GM10248 (cell line): ENCODE measurements around the gene GRK4.
"Not testable (repeated sequence)": the region's sequence is repeated elsewhere in the genome, so short reads cannot be mapped to it uniquely, and the experiment has no call there.

Experiments
- CTCF ChIA-PET: fragments of 300-600 bp; sonication (Branson Sonifier 250); formaldehyde crosslinking; extraction: SDS; loops from one replicate; lab custom pipeline; 2021; ENCODE audit warnings: antibody characterized with exemption; lab: Yijun Ruan, JAX
- POLR2A ChIA-PET: fragments of 350-650 bp; sonication (Branson Sonifier 250); formaldehyde crosslinking; extraction: SDS; loops from one replicate; lab custom pipeline; 2020; ENCODE audit warnings: antibody characterized with exemption; lab: Yijun Ruan, JAX
- DNase-seq: peaks from one replicate; pipeline ENCODE4 v3.0.0; 2012; ENCODE audit errors: extremely low spot score
- CTCF ChIP-seq: IDR thresholded peaks from 2 replicates; pipeline ENCODE4 v1.5.1; 2012; ENCODE audit warnings: mild to moderate bottlenecking, low read depth; ENCODE audit errors: extremely low read depth, missing control alignments, control extremely low read depth

The GRK4 gene

GRCh38 chr4:2963175-2963965, at the start of gene GRK4, which contains the start of gene NOP14:
TSS of gene GRK4 (plus strand) at chr4:2963571. CDS start at chr4:2964071, 500 bp downstream.
TSS of gene NOP14 (minus strand) at chr4:2963406. CDS start at chr4:2963319, 87 bp downstream.
- POLR2A ChIA-PET = interaction anchor here (0.7 to 1.8 kb wide), 7 partner anchors 10 to 422 kb away, joined by 3 to 6 read pairs (median 4); no protein-coding TSS in a partner anchor
- peak; percentile 12 for TF ChIP-seq CTCF
- DNase-seq = peak; percentile 98
- CTCF ChIA-PET = interaction anchor here (0.9 to 8.1 kb wide), 18 partner anchors 8 to 544 kb away, joined by 3 to 84 read pairs (median 4); partner anchors contain the start of gene CFAP99

GRCh38 chr4:2914256-2915126, 48.9 kb upstream of the GRK4 start:
- POLR2A ChIA-PET = no interaction called here
- DNase-seq = no peak
- TF ChIP-seq CTCF = no peak

GRCh38 chr4:2915789-2916188, 47.6 kb upstream of the GRK4 start:
- CTCF ChIA-PET = interaction anchor here (1.6 kb wide), 1 partner anchor 9 kb away, joined by 4 read pairs; no protein-coding TSS in a partner anchor
- POLR2A ChIA-PET = no interaction called here
- no peak for TF ChIP-seq CTCF
- no peak for DNase-seq

More at GRCh38 chr4:2914256-2915126, 48.9 kb upstream of the GRK4 start:
- CTCF ChIA-PET = interaction anchor here (0.9 to 1.6 kb wide), 6 partner anchors 8 to 39 kb away, joined by 3 to 5 read pairs (median 3); no protein-coding TSS in a partner anchor

- CTCF ChIA-PET, DNase-seq, POLR2A ChIA-PET: not testable (repeated sequence)
Measured at GRCh38 chr4:2916696-2917095, 46.7 kb upstream of the GRK4 start.

GRCh38 chr4:2918300-2918699, 45.1 kb upstream of the GRK4 start:
- POLR2A ChIA-PET = interaction anchor here (1.5 kb wide), 1 partner anchor 17 kb away, joined by 10 read pairs; no protein-coding TSS in a partner anchor
- DNase-seq, CTCF ChIA-PET: not testable (repeated sequence)

GRCh38 chr4:2918714-2919113, 44.7 kb upstream of the GRK4 start:
- CTCF ChIA-PET = interaction anchor here (0.8 kb wide), 1 partner anchor 9 kb away, joined by 3 read pairs; no protein-coding TSS in a partner anchor
- DNase-seq = not testable (repeated sequence)
- POLR2A ChIA-PET = interaction anchor here (1.5 kb wide), 1 partner anchor 17 kb away, joined by 10 read pairs; no protein-coding TSS in a partner anchor

GRCh38 chr4:2922453-2923101, 40.8 kb upstream of the GRK4 start:
- CTCF ChIA-PET = interaction anchor here (0.7 to 1.6 kb wide), 4 partner anchors 8 to 160 kb away, joined by 3 to 7 read pairs (median 5); no protein-coding TSS in a partner anchor

GRCh38 chr4:2923141-2923551, 40.2 kb upstream of the GRK4 start:
- no peak for DNase-seq
- ChIA-PET CTCF (interaction anchor here (0.7 to 1.6 kb wide), 5 partner anchors 9 to 160 kb away, joined by 3 to 7 read pairs (median 4); no protein-coding TSS in a partner anchor), POLR2A (no interaction called here)
- no peak for TF ChIP-seq CTCF

More at GRCh38 chr4:2922453-2923101, 40.8 kb upstream of the GRK4 start:
- POLR2A ChIA-PET, DNase-seq: not testable (repeated sequence)
